Stimulated activated CD8-positive, alpha-beta memory T cell treated with anti-CD3 and anti-CD28 coated beads, Interleukin-4, amount 100 ng/mL, for 1 hour (primary cell): ENCODE results near the gene PPBP.
"Not testable (repeated sequence)": the region's sequence is repeated elsewhere in the genome, so short reads cannot be mapped to it uniquely, and the experiment has no call there.

Experiments
- DNase-seq, 2 donors: peaks; one replicate each; pipeline ENCODE4 v3.0.0-alpha.2; 2020; ENCODE audit warnings: low read depth in 2 of 2, low spot score in 1 of 2

The PPBP gene

DNA sequence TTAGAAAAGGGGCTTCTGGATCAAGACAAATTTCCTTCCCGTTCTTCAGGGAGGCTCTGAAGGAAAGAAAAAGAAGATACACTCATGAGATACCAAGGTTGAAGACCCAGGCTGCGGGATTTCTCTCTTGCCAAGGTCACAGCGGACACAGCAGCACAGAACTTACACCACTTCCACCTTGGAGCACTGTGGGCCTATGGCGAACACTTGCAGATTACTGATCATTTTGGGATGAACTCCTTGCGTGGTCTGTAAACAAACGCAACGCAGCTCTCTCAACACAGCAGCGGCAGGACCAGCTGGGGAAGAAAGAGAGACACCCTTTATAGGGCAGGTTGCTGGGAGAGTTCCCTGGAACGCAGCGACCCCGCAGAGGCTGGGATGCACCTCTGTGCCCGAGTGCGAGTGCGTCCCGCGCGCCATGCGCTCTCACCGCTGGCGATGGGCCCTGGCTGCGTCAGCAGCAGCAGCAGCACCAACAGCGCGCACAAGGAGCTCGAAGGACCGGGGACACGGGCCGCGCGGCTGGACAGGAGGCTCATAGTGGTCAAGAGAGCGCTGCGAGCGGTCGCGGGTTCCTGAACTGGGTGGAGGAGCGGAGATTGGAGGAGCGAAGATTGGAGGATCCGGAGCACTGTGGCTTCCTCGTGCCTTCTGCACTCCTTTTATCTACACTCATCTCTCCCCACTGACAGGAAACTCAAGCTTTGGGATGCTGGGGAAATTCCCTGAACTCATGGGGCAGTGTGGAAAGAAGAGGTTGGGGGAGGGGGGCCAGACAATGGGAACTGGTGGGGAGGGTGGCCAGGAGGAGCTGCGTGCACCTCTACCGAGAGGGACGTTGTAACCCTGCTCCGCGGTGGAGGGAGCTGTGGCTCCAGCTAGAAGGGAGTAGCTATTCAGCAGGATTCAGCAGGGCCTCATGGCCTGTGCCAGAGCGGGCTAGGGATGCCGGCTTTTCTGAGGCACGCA lies 10.3 kb upstream of the PPBP start, which contains the start of gene CXCL5:
CXCL5 (minus strand) TSS at position 638 of the 972 bp plus-strand sequence; CDS start at position 542, 96 bp downstream.
- no peak for DNase-seq

DNA sequence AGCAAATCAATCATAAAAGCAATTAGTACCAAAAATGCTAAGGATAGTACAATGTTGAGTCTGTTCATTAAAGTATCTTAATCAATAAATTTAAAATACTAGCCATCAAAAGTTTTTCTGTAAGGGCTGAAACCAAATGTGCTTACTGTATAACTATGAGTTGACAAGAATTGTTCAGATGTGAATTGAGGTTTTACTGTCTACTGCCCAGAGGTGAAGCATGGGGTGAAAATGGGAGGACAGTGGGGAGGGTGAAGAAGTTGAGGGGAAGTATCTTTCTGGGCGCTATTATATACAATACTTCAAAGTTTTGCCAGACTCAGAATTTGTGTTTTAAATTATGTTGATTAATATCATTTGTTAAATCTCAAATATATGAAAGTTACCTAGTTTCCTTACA lies 4.1 kb upstream of the PPBP start:
- DNase-seq, result no peak

DNA sequence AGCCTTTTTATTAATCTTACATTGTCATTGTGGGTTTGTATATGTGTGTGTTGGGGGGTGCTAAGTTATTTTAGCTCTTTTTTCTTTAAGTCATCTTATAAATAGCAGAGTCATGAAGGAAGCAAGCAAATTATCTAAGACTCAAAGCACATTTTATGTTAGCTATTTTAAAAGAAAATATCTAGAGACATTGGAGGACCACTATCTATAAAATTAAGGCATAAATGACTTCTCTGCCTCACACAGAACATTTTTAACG lies 3.7 kb upstream of the PPBP start:
- no peak for DNase-seq

DNA sequence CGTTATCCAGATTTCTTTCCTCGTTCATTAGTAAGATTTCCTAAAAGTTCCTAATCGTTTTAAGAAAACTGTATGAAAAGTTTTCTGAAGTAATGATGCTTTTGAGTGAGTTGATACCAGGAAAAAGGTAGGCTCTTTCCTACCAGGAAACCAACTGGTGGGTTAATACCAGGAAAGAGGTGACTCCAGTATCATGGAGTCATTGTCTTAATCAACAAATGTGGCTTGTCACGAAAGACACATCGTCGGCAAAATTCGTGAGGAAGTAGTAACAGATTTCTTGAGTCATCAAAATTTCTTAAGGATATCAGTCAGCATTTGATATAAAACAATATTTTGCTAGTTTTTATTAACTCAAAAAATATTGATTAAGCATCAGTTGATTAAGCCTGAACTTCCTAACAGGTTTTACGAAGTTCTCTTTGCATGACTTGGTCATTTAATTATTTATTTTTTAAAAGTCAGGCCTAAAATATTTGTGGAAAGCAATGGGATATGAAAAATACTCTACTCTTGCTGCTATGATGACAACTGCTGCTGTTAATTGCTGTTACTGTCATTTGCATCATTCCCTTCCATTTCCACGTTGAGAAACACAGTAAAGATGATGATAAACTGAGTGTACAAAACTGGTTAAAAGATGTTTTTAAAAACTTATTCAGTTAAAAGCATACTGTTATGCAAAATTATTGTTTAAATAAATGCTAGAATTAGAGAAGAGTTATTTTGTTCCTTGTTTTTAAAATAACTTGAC lies 3.2 kb upstream of the PPBP start:
- DNase-seq, result no peak

DNA sequence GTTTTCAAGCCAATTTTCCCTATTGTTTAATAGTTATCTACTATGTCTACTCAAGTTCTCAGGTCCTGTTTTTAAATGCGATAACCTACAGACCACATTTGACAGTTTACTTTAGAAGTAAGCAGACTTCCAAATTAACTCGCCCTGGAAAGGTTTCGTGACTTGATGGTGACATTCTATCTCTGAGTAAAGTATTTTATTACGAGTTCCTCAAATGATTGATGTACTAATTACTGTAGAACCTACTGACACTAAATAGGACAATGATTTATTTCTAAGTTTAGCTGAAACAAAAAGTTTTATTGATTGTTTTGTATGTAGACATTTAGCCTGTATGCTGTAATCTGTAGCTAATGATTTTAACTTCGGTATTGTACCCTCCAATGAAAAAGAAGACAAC lies 1.9 kb upstream of the PPBP start:
- no peak for DNase-seq

DNA sequence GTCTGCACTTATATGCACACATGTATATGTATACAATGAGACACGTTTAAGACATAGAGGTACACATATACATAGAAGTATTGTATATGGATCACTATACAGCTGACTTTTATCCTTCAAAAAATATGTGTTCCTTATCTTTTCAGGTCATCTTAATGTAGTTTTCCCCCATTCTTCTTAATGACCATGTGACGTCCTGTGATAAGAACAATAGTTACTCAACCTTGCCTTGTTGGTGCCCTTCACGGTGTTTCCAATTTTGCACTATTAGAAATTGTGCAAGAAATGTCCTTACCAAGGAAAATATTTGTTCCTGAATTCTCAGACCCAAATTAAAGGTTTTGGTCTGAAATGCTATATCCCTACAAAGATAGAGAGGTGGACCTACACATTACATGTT lies 1.0 kb upstream of the PPBP start:
- DNase-seq, result no peak

DNA sequence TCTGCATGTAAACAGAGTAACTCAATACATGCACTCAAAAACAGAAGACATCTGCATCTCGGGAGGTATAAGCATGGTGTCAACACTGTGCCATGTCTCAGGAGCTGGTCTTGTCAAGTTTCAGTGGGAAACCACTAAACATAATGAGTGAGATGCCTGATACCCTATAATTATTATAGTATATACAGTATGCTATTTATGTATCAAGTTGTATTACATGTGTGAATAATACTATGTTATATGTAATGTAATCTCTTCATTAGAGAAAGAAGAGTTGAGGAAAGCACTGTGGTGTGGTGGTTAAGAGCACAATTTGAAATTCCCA lies 2.5 kb downstream of the PPBP start:
- DNase-seq, result no peak

DNA sequence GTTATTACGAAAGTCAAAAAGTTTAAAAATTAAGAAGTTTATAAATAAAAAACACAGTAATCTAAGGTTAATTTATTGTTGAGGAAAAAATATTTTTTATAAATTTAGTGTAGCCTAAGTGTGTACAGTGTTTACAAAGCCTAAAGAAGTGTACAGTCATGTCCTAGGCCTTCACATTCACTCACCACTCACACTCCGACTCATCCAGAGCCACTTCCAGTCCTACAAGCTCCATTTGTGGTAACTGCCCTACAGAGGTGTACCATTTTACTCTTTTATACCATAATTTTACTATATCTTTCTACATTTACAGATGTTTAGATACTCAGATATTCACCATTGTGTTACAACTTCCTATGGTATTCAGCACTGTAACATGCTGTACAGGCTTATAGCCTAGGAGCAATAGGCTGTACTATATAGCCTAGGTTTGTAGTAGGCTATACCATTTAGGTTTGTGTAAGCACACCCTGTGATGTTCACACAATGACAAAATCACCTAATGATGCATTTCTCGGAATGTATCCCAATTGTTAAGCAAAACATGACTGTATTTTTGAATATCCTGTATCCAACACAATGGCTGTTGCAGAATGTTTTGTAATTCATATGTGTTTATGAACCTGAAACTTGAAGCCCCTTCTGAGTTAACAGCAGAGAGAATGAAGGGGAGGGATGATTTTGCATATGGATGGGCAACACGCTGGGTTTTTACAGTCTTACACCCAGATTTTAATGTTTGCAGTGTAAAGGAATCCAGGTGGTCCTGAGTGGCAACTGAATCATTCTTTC lies 3.1 kb downstream of the PPBP start:
- DNase-seq, result no peak

DNA sequence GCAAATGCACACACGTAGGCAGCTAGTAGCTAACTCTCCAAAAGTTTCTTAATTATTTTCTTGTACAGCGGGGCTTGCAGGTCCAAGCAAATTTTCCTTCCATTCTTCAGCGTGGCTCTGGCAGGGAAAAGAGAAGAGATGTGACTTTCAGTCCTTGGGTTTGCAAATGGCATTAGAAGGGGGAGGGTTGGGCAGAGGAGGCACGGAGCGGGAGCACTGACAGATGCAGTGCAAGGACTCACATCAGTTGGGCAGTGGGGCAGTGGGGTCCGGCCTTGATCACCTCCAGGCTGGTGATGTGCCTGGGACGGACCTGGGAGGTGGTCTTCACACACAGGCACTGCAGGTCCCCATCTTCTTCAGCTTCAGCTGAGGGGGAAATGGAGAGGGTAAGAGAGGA lies 6.8 kb downstream of the PPBP start:
- DNase-seq, result not testable (repeated sequence)

DNA sequence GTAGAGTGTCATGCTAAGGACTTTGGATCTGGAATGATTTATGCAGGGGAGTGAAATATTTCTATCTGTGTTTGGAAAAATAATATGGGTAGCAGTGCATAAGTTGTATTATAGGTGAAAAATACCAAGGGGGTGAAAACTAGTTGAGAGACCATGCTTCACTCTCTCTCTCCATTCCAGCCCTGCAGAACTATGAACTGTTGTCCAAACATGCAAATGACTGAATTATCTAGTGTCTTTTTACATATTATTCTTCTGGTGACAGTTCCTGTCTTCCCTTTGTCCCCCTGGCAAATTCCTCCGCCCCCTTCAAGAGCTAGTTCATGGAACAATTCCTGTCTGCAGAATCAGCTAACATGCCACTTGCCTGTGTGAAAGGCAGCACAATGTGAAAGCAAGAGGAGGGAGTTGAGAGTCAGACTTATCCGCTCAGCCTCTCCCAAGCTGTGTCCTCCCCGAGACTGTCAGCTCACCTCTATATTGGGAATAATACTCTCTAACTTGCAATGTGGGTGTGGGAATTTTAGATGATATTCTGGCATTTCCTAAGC lies 8.5 kb downstream of the PPBP start:
- DNase-seq, result no peak

DNA sequence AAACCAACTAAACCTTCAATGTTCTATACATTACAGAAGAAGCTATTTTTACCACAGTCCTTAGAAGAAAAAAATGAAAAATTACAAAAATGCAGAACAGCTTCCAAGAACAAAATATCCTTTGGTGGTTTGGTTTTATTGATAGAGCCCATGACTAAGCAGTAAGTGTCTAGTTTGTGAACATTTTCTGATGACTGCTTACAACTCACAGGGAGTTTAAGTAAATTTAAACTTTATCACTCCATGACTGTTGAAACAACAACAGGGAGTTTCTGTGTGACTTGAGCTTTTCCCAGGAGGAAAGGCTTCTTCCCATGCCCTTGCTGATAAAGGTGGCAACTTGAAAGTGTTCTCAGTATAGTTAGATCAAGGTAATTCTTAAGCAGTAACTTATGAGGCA lies 9.1 kb downstream of the PPBP start:
- no peak for DNase-seq

DNA sequence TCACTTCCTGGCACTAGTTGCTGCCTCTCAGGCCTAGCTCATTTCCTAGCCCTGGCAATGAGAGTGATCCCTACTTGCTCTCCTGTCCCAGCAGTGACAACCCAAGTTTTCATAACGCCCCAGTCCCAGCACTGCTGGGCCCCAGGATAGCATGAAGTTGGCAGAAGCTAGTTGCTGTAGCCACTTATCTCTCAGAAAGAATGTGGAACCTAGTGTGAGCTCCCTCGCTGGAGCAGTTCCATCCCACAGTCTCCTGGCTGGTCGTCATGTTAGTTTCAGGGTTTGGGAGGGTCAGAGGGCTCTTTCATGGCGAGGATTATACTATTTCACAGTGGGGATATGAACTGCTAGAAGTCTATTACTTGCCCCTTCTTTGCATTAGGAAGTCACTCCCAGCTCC lies 11.3 kb downstream of the PPBP start:
- DNase-seq, result no peak

DNA sequence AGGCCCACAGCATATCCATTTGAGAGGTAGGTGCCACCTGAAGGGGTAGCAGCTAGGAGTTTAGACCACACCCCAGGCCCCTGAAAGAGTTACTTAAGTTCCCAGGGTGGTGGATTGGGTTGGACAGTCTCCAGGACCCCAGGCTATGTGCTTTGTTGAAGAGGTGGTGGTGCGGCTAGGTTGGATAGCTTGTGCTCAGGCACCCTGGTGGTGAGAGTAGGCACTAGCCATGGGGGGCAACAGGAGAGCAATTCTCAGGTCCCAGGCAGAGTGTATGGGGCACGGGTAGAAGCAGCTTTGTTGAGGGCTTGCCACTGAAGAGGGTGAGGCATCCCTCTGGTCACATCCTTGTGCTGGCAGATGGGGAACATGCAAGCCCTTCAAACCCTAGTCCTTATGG lies 11.8 kb downstream of the PPBP start:
- no peak for DNase-seq

DNA sequence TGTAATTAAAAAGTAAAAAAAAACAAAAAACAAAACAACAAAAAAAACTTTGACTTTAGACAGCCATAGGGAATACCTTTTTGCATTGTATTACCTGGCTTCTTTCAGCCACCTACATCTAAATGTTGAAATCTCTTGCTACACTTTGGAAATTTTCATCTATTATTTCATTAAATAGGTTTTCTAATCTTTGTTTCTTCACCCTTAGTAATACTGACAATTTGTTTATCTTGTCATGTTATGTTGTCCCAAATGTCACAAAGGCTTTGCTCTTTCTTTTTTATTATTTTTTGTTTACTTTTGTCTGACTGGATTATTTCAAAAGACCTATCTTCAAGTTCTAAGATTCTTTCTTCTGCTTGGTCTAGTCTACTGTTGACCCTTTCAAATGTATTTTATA lies 13.6 kb downstream of the PPBP start:
- no peak for DNase-seq

DNA sequence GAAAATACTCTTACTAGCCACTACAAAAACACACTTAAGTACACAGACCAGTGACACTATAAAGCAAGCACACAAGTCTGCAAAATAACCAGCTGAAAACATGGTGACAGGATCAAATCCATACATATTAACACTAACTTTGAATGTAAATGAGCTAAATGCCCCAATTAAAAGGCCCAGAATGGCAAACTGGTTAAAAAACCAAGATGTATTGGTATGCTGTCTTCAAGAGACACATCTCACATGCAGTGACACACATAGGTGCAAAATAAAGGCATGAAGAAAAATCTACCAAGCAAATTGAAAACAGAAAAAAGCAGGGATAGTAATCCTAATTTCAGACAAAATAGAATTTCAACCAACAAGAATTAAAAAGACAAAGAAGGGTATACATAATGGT lies 17.0 kb downstream of the PPBP start:
- no peak for DNase-seq

DNA sequence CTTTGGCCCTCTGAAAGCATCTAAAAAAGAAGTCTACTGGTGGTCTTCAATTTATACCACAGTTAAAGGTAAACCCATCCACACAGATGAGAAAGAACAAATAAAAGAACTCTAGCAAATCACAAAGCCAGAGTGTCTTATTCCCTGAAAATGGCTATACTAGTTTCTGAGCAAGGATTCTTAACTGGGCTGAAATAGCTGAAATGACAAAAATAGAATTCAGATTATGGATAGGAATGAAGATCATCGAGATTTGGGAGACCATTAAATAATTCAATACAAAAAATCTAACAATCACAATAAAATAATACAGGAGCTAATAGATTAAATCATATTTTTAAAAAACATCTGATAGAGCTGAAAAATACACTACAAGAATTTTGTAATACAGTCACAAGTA lies 18.0 kb downstream of the PPBP start:
- DNase-seq, result no peak

DNA sequence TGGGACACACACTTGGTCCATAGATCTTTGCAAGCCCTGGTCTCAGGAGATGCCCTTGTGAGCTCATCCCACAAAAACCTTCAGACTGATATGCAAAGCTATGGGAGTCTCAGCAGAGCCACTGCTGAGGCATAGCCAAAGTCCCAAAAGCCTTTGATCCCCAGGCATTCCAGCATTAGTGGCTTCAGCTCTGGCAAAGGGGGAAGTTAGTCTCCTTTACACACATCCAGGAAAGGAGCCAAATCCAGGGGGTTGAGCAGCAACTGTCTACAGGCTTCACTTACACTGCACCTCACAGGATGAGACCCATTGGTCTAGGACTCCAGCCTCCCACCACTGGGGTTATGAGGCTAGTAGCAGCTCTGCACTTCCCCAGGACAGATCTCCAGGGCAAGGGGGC lies 20.1 kb downstream of the PPBP start:
- DNase-seq, result no peak

DNA sequence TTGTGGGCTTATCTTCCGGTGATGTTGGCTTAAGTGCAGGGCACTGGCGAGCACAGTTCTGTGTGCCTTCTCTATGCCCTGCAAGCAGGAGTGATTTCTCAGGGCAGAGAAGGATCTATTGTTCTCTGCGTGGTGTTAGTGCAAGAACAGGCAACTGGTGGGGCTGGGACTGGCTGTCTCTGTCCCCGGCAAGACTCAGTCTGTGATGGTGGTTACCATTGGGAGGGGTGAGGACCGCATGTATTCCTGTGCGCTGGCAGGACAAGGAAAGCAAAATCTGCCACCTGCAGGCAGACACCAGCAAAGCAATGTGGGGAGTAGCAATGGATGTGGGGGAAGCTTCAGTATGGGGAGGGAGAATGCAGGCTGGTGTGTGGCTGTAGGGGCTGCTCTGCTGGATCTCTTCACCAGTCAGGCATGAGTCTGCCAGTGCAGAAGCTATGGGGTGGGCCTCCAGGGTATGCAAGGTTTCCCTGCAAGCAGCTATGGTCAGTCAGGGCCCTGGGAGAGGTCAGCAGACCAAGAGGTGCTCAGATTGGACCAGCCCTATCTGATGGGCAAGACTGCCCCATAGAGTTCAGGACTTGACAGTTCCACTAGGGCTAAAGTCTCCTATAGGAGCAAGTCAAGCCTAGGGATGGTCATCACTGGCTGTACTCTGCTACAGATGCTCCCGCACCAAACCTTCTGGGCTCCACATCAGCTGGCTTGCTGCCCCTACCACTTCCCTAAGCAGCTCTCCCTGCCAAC lies 23.0 kb downstream of the PPBP start:
- DNase-seq, result no peak

DNA sequence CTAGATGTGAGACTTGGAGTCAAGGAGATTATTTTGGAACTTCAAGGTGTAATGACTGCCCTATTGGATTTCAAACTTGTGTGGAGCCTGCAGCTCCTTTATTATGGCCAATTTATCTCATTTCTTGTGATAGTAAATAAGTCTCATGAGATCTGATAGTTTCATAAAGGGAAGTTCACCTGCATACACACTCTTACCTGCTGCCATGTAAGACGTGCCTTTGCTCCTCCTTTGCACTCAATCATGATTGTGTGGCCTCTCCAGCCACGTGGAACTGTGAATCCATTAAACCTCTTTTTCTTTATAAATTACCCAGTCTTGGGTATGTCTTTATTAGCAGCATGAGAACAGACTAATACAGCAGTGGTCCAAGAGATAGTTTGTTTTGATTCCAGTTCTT lies 25.3 kb downstream of the PPBP start:
- DNase-seq, result no peak

DNA sequence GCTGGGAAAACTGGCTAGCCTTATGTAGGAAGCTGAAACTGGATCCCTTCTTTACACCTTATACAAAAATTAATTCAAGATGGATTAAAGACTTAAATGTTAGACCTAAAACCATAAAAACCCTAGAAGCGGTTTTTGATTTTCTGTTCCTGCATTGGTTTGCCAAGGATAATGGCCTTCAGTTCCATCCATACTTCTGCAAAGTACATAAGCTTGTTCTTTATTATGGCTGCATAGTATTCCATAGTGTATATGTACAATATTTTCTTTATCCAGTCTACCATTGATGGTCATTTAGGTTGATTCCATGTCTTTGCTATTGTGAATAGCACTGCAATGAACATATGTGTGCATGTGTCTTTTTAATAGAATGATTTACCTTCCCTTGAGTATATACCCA lies 28.9 kb downstream of the PPBP start:
- not testable (repeated sequence) for DNase-seq

DNA sequence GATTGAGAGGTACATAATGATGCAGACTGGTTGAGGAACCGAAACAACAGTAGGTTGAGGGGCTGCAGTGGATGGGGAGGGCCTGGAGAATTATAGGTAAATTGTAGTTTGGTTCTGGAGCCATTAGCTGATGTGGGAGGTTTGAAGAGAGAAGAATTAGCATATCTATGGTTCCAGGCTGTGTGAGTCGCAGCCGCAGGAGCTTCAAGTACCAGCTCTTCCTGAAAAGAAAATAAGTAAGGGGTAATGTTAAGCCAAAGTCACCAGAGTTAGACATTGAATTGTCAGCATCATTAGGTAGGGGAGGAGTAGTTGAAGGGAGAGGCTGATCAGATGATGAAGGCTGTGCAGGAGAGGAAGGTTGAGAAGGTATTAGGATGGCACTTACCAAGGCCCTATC lies 35.6 kb downstream of the PPBP start:
- DNase-seq, result no peak
